GM23338 (cell line): ENCODE measurements around the gene TMEM128. TPM values are rescaled to one million over a fixed set of nuclear protein-coding genes. Genes with fewer than 3 reads are reported as not detected.

Experiments
- ATAC-seq: fragments of 200-7000 bp; cut with Tn5 transposase; 3 replicates; pipeline ENCODE4 v1.9.1; 2020
- DNase-seq: peaks from one replicate; pipeline ENCODE4 v3.0.0-alpha.2; 2015; ENCODE audit warnings: low spot score
- H2AFZ ChIP-seq: fragments of 200-600 bp; sonication (generic); 2 replicates; pipeline ENCODE4 v1.8.0; 2016; ENCODE audit warnings: antibody characterized with exemption, mild to moderate bottlenecking, moderate library complexity
- H3F3A ChIP-seq: fragments of 200-600 bp; sonication (generic); replicated peaks from 2 replicates; pipeline ENCODE4 v1.8.0; 2017; ENCODE audit warnings: antibody characterized with exemption, mixed run types, low read depth
- H3K27ac ChIP-seq: fragments of 200-600 bp; sonication (generic); 2 replicates; pipeline ENCODE4 v1.6.1; 2016; ENCODE audit warnings: low read depth
- H3K27me3 ChIP-seq: fragments of 200-600 bp; sonication (generic); 2 replicates; pipeline ENCODE4 v1.8.0; 2016; ENCODE audit warnings: mild to moderate bottlenecking, mixed run types, moderate library complexity; ENCODE audit not compliant: insufficient read depth
- H3K36me3 ChIP-seq: fragments of 200-600 bp; sonication (generic); 2 replicates; pipeline ENCODE4 v1.8.0; 2016; ENCODE audit warnings: mild to moderate bottlenecking; ENCODE audit not compliant: insufficient read depth
- H3K4me1 ChIP-seq: fragments of 200-600 bp; sonication (generic); 2 replicates; pipeline ENCODE4 v1.8.0; 2016; ENCODE audit warnings: mild to moderate bottlenecking, moderate library complexity; ENCODE audit not compliant: insufficient read depth
- H3K4me2 ChIP-seq: fragments of 200-600 bp; sonication (generic); 2 replicates; pipeline ENCODE4 v1.7.1; 2017; ENCODE audit warnings: mixed run types
- H3K4me3 ChIP-seq: fragments of 200-600 bp; sonication (generic); 2 replicates; pipeline ENCODE4 v1.6.1; 2016; ENCODE audit warnings: mixed run types
- H3K79me2 ChIP-seq: fragments of 200-600 bp; sonication (generic); replicated peaks from 2 replicates; pipeline ENCODE4 v1.8.0; 2017; ENCODE audit warnings: mild to moderate bottlenecking; ENCODE audit not compliant: insufficient read depth
- H3K9me2 ChIP-seq: fragments of 200-600 bp; sonication (generic); 2 replicates; pipeline ENCODE4 v1.8.0; 2017; ENCODE audit not compliant: insufficient read depth
- H4K20me1 ChIP-seq: fragments of 200-600 bp; sonication (generic); replicated peaks from 2 replicates; pipeline ENCODE4 v1.8.0; 2017; ENCODE audit warnings: mild to moderate bottlenecking; ENCODE audit not compliant: insufficient read depth
- H3K27ac Mint-ChIP-seq: 2 replicates; pipeline ENCODE4 v1.8.0; 2020; ENCODE audit warnings: inconsistent platforms, mild to moderate bottlenecking, moderate library complexity, mixed read lengths
- H3K27me3 Mint-ChIP-seq: 3 replicates; pipeline ENCODE4 v1.8.0; 2022; ENCODE audit warnings: low read depth, mild to moderate bottlenecking, moderate library complexity, mixed read lengths, inconsistent platforms; ENCODE audit not compliant: insufficient read depth, poor library complexity
- H3K36me3 Mint-ChIP-seq: 3 replicates; pipeline ENCODE4 v1.8.0; 2021; ENCODE audit warnings: low read depth, mild to moderate bottlenecking, inconsistent platforms, moderate library complexity, mixed read lengths
- H3K4me1 Mint-ChIP-seq: 3 replicates; pipeline ENCODE4 v1.8.0; 2020; ENCODE audit warnings: mild to moderate bottlenecking, inconsistent platforms, mixed read lengths
- H3K4me3 Mint-ChIP-seq: 3 replicates; pipeline ENCODE4 v1.8.0; 2021; ENCODE audit warnings: moderate library complexity, mild to moderate bottlenecking, inconsistent platforms, mixed read lengths
- H3K9me3 Mint-ChIP-seq: 3 replicates; pipeline ENCODE4 v1.8.0; 2020; ENCODE audit warnings: moderate library complexity, mild to moderate bottlenecking, inconsistent platforms, mixed read lengths
- NANOG ChIP-seq: IDR thresholded peaks from 2 replicates; pipeline ENCODE4 v1.6.1; 2016; ENCODE audit warnings: antibody characterized with exemption, borderline replicate concordance
- polyA plus RNA-seq: library from polyadenylated mRNA; unstranded; fragments of >200 nt; fragmentation: Nextera tagmentation; extraction: Ambion mirVana; gene quantifications from 2 replicates; pipeline ENCODE4 v1.2.1, GENCODE V29; 2016
- total RNA-seq: library from RNA; depleted of rRNA; stranded (reverse); fragments of >200 nt; shearing (Covaris generic); gene quantifications from 2 replicates; pipeline ENCODE4 v1.2.3, GENCODE V29; 2014
- TF ChIP-seq, protein P1 (sequence below): fragments of 250-450 bp; sonication (Bioruptor Pico); IDR thresholded peaks from 2 replicates; pipeline ENCODE4 v1.5.0; 2020; ENCODE audit warnings: mild to moderate bottlenecking, moderate library complexity
- TF ChIP-seq, protein P2 (sequence below): IDR thresholded peaks from one replicate; pipeline ENCODE4 v1.6.1; 2018; ENCODE audit warnings: antibody characterized with exemption; ENCODE audit not compliant: unreplicated experiment
- TF ChIP-seq, protein P3 (sequence below): IDR thresholded peaks from 2 replicates; pipeline ENCODE4 v1.6.1; 2016; ENCODE audit warnings: antibody characterized with exemption

Gene TMEM128
- total and polyA plus RNA-seq, 2 experiments from 2014 or later = 22.7 to 25.9 TPM

DNA sequence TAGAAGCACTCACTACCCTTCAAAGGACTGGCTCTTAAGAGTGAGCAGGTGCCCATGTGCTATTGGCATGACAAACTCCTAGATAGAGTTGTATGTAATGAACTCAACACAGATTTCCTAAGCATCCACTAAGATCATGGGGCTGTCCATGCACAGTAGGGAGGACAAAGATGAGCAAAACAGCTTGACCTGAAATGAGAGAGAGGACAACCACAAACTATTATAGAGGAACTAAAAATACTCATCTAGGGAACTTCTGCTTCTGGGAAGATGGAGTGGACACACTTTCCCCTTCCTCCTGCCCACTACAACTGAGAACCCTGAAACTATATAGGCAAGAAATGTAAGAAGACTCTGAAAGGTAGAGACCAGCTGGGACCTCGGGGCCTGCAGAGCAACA is 20.8 kb upstream of the TMEM128 start (continued):
- TF ChIP-seq, protein P1, sequence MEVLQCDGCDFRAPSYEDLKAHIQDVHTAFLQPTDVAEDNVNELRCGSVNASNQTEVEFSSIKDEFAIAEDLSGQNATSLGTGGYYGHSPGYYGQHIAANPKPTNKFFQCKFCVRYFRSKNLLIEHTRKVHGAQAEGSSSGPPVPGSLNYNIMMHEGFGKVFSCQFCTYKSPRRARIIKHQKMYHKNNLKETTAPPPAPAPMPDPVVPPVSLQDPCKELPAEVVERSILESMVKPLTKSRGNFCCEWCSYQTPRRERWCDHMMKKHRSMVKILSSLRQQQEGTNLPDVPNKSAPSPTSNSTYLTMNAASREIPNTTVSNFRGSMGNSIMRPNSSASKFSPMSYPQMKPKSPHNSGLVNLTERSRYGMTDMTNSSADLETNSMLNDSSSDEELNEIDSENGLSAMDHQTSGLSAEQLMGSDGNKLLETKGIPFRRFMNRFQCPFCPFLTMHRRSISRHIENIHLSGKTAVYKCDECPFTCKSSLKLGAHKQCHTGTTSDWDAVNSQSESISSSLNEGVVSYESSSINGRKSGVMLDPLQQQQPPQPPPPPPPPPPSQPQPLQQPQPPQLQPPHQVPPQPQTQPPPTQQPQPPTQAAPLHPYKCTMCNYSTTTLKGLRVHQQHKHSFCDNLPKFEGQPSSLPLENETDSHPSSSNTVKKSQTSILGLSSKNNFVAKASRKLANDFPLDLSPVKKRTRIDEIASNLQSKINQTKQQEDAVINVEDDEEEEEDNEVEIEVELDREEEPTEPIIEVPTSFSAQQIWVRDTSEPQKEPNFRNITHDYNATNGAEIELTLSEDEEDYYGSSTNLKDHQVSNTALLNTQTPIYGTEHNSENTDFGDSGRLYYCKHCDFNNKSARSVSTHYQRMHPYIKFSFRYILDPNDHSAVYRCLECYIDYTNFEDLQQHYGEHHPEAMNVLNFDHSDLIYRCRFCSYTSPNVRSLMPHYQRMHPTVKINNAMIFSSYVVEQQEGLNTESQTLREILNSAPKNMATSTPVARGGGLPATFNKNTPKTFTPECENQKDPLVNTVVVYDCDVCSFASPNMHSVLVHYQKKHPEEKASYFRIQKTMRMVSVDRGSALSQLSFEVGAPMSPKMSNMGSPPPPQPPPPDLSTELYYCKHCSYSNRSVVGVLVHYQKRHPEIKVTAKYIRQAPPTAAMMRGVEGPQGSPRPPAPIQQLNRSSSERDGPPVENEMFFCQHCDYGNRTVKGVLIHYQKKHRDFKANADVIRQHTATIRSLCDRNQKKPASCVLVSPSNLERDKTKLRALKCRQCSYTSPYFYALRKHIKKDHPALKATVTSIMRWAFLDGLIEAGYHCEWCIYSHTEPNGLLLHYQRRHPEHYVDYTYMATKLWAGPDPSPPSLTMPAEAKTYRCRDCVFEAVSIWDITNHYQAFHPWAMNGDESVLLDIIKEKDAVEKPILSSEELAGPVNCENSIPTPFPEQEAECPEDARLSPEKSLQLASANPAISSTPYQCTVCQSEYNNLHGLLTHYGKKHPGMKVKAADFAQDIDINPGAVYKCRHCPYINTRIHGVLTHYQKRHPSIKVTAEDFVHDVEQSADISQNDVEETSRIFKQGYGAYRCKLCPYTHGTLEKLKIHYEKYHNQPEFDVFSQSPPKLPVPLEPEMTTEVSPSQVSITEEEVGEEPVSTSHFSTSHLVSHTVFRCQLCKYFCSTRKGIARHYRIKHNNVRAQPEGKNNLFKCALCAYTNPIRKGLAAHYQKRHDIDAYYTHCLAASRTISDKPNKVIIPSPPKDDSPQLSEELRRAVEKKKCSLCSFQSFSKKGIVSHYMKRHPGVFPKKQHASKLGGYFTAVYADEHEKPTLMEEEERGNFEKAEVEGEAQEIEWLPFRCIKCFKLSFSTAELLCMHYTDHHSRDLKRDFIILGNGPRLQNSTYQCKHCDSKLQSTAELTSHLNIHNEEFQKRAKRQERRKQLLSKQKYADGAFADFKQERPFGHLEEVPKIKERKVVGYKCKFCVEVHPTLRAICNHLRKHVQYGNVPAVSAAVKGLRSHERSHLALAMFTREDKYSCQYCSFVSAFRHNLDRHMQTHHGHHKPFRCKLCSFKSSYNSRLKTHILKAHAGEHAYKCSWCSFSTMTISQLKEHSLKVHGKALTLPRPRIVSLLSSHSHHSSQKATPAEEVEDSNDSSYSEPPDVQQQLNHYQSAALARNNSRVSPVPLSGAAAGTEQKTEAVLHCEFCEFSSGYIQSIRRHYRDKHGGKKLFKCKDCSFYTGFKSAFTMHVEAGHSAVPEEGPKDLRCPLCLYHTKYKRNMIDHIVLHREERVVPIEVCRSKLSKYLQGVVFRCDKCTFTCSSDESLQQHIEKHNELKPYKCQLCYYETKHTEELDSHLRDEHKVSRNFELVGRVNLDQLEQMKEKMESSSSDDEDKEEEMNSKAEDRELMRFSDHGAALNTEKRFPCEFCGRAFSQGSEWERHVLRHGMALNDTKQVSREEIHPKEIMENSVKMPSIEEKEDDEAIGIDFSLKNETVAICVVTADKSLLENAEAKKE (CRISPR knock-in tag) = no peak
- TF ChIP-seq, protein P2, sequence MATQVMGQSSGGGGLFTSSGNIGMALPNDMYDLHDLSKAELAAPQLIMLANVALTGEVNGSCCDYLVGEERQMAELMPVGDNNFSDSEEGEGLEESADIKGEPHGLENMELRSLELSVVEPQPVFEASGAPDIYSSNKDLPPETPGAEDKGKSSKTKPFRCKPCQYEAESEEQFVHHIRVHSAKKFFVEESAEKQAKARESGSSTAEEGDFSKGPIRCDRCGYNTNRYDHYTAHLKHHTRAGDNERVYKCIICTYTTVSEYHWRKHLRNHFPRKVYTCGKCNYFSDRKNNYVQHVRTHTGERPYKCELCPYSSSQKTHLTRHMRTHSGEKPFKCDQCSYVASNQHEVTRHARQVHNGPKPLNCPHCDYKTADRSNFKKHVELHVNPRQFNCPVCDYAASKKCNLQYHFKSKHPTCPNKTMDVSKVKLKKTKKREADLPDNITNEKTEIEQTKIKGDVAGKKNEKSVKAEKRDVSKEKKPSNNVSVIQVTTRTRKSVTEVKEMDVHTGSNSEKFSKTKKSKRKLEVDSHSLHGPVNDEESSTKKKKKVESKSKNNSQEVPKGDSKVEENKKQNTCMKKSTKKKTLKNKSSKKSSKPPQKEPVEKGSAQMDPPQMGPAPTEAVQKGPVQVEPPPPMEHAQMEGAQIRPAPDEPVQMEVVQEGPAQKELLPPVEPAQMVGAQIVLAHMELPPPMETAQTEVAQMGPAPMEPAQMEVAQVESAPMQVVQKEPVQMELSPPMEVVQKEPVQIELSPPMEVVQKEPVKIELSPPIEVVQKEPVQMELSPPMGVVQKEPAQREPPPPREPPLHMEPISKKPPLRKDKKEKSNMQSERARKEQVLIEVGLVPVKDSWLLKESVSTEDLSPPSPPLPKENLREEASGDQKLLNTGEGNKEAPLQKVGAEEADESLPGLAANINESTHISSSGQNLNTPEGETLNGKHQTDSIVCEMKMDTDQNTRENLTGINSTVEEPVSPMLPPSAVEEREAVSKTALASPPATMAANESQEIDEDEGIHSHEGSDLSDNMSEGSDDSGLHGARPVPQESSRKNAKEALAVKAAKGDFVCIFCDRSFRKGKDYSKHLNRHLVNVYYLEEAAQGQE = no peak
- TF ChIP-seq, protein P3, sequence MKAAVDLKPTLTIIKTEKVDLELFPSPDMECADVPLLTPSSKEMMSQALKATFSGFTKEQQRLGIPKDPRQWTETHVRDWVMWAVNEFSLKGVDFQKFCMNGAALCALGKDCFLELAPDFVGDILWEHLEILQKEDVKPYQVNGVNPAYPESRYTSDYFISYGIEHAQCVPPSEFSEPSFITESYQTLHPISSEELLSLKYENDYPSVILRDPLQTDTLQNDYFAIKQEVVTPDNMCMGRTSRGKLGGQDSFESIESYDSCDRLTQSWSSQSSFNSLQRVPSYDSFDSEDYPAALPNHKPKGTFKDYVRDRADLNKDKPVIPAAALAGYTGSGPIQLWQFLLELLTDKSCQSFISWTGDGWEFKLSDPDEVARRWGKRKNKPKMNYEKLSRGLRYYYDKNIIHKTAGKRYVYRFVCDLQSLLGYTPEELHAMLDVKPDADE = no peak

DNA sequence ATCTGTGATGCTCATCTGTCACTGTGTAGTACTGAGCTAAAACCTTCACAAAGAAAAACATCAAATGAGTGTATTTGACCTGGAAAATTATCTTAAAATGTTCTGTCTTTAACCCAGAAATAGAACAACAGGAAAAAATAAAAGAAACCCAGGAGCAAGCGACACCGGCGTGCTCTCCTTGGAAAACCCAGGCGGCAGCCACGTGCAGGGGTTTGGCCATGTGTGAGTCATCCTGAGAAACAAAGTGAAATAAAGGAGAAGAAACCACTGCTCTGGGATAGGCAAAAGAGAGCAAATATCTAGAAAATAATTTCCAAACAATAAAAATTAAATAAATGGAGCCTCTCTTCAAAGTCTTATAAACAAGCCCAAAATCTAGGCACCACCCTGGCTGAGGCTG is 20.0 kb upstream of the TMEM128 start:
- Histone ChIP-seq H3K4me2 (no peak overlapping the region), H4K20me1 (peaks cover 9% of the 10 kb centered on the region; the same call in 1 of the 2 replicates), H3K9me2 (no peaks in the 10 kb centered on the region; the same call in 1 of the 2 replicates), H3K79me2 (0 out of 2 replicates have a peak, but pooled peaks cover 3% of the 10 kb centered on the region), H2AFZ (no peak overlapping the region), H3F3A (no peaks in the 10 kb centered on the region), H3K27me3 (no peaks in the 10 kb centered on the region), H3K4me3 (no peak overlapping the region), H3K27ac (no peak overlapping the region), H3K36me3 (peaks cover 37% of the 10 kb centered on the region), H3K4me1 (no peaks in the 10 kb centered on the region)
- TF ChIP-seq NANOG = no peak
- Mint-ChIP-seq H3K36me3 (peaks cover 53% of the 10 kb centered on the region), H3K27me3 (no peaks in the 10 kb centered on the region), H3K4me1 (no peaks in the 10 kb centered on the region), H3K4me3 (no peak overlapping the region), H3K27ac (no peak overlapping the region), H3K9me3 (no peaks in the 10 kb centered on the region)
- ATAC-seq (no peak), DNase-seq (no peak)
